ENCODE measurements around the gene PCDHA7. TPM values are rescaled to one million over a fixed set of nuclear protein-coding genes. Genes with fewer than 3 reads are reported as not detected.
"Not testable (repeated sequence)": the region's sequence is repeated elsewhere in the genome, so short reads cannot be mapped to it uniquely, and the experiment has no call there.

Gene PCDHA7
- total RNA-seq, 1 experiment from 2014 or later: not detected

DNA sequence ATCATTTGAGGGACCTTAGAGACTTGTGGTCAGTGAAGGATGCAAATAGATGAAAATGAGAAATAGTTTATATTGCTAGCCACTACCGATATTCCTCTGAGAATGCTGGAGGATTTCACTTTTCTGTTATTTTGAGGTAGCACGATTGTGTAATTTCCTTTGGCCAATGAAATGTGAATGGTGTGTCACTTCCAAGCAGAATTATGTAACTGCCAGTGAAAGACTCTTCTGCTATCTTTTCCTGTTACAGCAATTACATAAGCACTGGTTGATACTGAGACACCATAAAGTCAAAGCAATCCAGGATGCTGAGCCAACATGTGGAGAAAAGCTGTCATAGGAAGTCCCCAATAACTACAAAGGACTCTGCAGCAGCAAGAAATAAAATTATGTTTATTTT, 43.0 kb upstream of the PCDHA7 start:
- Histone ChIP-seq H3K27ac (no peak overlapping the region), H3K4me1 (replicated peaks; ENCODE audit: insufficient read depth) (no peaks in the 10 kb centered on the region), H3K79me2 (ENCODE audit: low read depth) (no peaks in the 10 kb centered on the region), H4K20me1 (ENCODE audit: insufficient read depth) (no peaks in the 10 kb centered on the region), H3K4me3 (no peak overlapping the region), H3K9me3 (ENCODE audit: insufficient read depth, low read depth) (peaks cover 24% of the 10 kb centered on the region), H3K9me2 (ENCODE audit: insufficient read depth) (no peaks in the 10 kb centered on the region), H3K27me3 (ENCODE audit: insufficient read depth, low read depth) (peaks cover 10% of the 10 kb centered on the region; the same call in 1 of the 2 replicates), H2AFZ (no peak overlapping the region), H3F3A (ENCODE audit: insufficient read depth, low read depth) (no peaks in the 10 kb centered on the region), H3K36me3 (ENCODE audit: low read depth) (no peaks in the 10 kb centered on the region), H3K4me2 (no peak overlapping the region)
- ChIA-PET CTCF (no interaction called here), POLR2A (ENCODE audit: unreplicated experiment) (no interaction called here)
- DNase-seq: no peak
- intact Hi-C loops (cut with micrococcal nuclease; ENCODE audit: unreplicated experiment): no loop called here
- no peak for TF ChIP-seq EZH2 (IDR thresholded peaks at IDR 0.05; ENCODE audit: low read depth)
- TF ChIP-seq, protein P1, sequence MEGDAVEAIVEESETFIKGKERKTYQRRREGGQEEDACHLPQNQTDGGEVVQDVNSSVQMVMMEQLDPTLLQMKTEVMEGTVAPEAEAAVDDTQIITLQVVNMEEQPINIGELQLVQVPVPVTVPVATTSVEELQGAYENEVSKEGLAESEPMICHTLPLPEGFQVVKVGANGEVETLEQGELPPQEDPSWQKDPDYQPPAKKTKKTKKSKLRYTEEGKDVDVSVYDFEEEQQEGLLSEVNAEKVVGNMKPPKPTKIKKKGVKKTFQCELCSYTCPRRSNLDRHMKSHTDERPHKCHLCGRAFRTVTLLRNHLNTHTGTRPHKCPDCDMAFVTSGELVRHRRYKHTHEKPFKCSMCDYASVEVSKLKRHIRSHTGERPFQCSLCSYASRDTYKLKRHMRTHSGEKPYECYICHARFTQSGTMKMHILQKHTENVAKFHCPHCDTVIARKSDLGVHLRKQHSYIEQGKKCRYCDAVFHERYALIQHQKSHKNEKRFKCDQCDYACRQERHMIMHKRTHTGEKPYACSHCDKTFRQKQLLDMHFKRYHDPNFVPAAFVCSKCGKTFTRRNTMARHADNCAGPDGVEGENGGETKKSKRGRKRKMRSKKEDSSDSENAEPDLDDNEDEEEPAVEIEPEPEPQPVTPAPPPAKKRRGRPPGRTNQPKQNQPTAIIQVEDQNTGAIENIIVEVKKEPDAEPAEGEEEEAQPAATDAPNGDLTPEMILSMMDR (conservative IDR thresholded peaks at IDR 0.05): no peak
- no TSS peak for BruUV-seq (replicated peaks)

DNA sequence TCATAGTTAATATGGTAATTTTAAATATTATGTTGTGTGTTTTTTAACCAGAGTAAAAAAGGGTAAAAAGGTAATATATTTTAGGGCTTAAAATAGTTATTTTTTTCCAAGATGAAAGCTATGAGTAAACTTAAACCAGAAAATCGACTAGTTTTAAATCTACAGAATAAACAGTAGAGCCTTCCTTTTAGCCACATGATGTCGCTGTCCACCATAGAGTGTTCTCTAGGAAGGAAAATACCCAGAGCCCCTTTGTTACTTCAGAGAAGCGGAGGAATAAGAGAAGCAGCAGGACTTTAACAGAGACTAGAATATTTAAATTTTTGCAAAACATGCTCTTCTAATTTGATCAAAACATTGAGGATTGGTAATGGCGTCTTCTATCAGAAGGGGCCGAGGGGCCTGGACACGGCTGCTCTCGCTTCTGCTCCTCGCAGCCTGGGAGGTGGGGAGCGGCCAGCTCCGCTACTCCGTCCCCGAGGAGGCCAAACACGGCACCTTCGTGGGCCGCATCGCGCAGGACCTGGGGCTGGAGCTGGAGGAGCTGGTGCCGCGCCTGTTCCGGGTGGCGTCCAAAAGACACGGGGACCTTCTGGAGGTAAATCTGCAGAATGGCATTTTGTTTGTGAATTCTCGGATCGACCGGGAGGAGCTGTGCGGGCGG, 39.3 kb upstream of the PCDHA7 start, which contains the start of gene PCDHA2:
Gene PCDHA2 (plus strand): TSS at position 258 of the 664 bp plus-strand sequence.
- H3K27ac ChIP-seq: no peak within 1 kb of the TSS
- CTCF ChIA-PET: no interaction called here
- H3K4me3 ChIP-seq: no peak within 1 kb of the TSS
- POLR2A ChIA-PET (ENCODE audit: unreplicated experiment): no interaction called here
- no peaks in the 10 kb centered on the region for H3K79me2 ChIP-seq (ENCODE audit: low read depth)
- no peaks in the 10 kb centered on the region for H3K36me3 ChIP-seq (ENCODE audit: low read depth)
- peaks cover under 1% of the 10 kb centered on the region; the same call in 1 of the 2 replicates for H3K27me3 ChIP-seq (ENCODE audit: insufficient read depth, low read depth)
- no peak for DNase-seq
- H3F3A ChIP-seq (ENCODE audit: insufficient read depth, low read depth): no peaks in the 10 kb centered on the region
- no TSS peak for BruUV-seq (replicated peaks)
- H2AFZ ChIP-seq: no peak within 1 kb of the TSS; the same call in 1 of the 2 replicates
- peaks cover 19% of the 10 kb centered on the region; the same call in 1 of the 2 replicates for H3K9me3 ChIP-seq (ENCODE audit: insufficient read depth, low read depth)
- no peaks in the 10 kb centered on the region for H4K20me1 ChIP-seq (ENCODE audit: insufficient read depth)
- H3K4me2 ChIP-seq: peak within 1 kb of the TSS; percentile 20; the same call in 1 of the 2 replicates
- H3K9me2 ChIP-seq (ENCODE audit: insufficient read depth): no peaks in the 10 kb centered on the region; the same call in 1 of the 2 replicates
- intact Hi-C loops (cut with micrococcal nuclease; ENCODE audit: unreplicated experiment): loop anchor here (1.0 kb wide), 1 partner anchor 247 kb away; no protein-coding TSS in a partner anchor
- TF ChIP-seq, protein P1 (conservative IDR thresholded peaks at IDR 0.05): no peak
- no peak for TF ChIP-seq EZH2 (IDR thresholded peaks at IDR 0.05; ENCODE audit: low read depth)
- no peaks in the 10 kb centered on the region for H3K4me1 ChIP-seq (replicated peaks; ENCODE audit: insufficient read depth)

DNA sequence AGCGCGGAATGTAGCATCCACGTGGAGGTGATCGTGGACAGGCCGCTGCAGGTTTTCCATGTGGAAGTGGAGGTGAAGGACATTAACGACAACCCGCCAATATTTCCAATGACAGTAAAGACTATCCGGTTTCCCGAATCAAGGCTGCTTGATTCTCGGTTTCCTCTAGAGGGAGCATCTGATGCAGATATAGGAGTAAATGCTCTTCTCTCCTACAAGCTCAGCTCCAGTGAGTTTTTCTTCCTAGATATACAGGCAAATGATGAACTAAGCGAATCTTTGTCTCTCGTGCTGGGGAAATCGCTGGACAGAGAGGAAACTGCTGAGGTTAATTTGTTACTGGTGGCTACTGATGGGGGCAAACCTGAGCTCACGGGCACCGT, 38.8 kb upstream of the PCDHA7 start:
- H3K27ac ChIP-seq: no peak overlapping the region
- H3K79me2 ChIP-seq (ENCODE audit: low read depth): no peaks in the 10 kb centered on the region
- TF ChIP-seq, protein P1 (conservative IDR thresholded peaks at IDR 0.05): peak; percentile 18; the same call in 1 of the 2 replicates
- TF ChIP-seq EZH2 (IDR thresholded peaks at IDR 0.05; ENCODE audit: low read depth): no peak
- no peaks in the 10 kb centered on the region for H3K4me1 ChIP-seq (replicated peaks; ENCODE audit: insufficient read depth)
- no peak overlapping the region; the same call in 1 of the 2 replicates for H3K4me2 ChIP-seq
- no peak overlapping the region for H2AFZ ChIP-seq
- no peaks in the 10 kb centered on the region for H4K20me1 ChIP-seq (ENCODE audit: insufficient read depth)
- ChIA-PET POLR2A (ENCODE audit: unreplicated experiment) (no interaction called here), CTCF (interaction anchor here (0.6 kb wide), 1 partner anchor 525 kb away, joined by 4 read pairs; the partner anchor contains the start of gene TAF7)
- no peaks in the 10 kb centered on the region for H3F3A ChIP-seq (ENCODE audit: insufficient read depth, low read depth)
- H3K27me3 ChIP-seq (ENCODE audit: insufficient read depth, low read depth): no peaks in the 10 kb centered on the region
- no TSS peak for BruUV-seq (replicated peaks)
- H3K36me3 ChIP-seq (ENCODE audit: low read depth): no peaks in the 10 kb centered on the region
- H3K9me2 ChIP-seq (ENCODE audit: insufficient read depth): no peaks in the 10 kb centered on the region; the same call in 1 of the 2 replicates
- H3K9me3 ChIP-seq (ENCODE audit: insufficient read depth, low read depth): peaks cover 24% of the 10 kb centered on the region; the same call in 1 of the 2 replicates
- H3K4me3 ChIP-seq: no peak overlapping the region
- intact Hi-C loops (cut with micrococcal nuclease; ENCODE audit: unreplicated experiment): no loop called here
- no peak for DNase-seq

GRCh38 chr5:140796072-140796717, 37.9 kb upstream of the PCDHA7 start:
- H3K36me3 ChIP-seq (ENCODE audit: low read depth); CTCF ChIA-PET; H3K9me2 ChIP-seq (ENCODE audit: insufficient read depth); H3K79me2 ChIP-seq (ENCODE audit: low read depth); H3K27ac ChIP-seq; H3K4me1 ChIP-seq (replicated peaks; ENCODE audit: insufficient read depth); intact Hi-C loops (cut with micrococcal nuclease; ENCODE audit: unreplicated experiment); DNase-seq; H3K4me3 ChIP-seq; H3F3A ChIP-seq (ENCODE audit: insufficient read depth, low read depth); BruUV-seq (replicated peaks); POLR2A ChIA-PET (ENCODE audit: unreplicated experiment); H3K4me2 ChIP-seq; H2AFZ ChIP-seq; H4K20me1 ChIP-seq (ENCODE audit: insufficient read depth); H3K27me3 ChIP-seq (ENCODE audit: insufficient read depth, low read depth): not testable (repeated sequence)
- peaks cover 25% of the 10 kb centered on the region; the same call in 1 of the 2 replicates for H3K9me3 ChIP-seq (ENCODE audit: insufficient read depth, low read depth)

Data from PC-9 (cell line).